NCI-H1694 (cell line): ENCODE data around the gene UBE2M.
"Not testable (repeated sequence)": the region's sequence is repeated elsewhere in the genome, so short reads cannot be mapped to it uniquely, and the experiment has no call there.

ENCODE experiments used
- DNase-seq: peaks from one replicate; lab custom pipeline; 2025; lab: John Stamatoyannopoulos, UW

The UBE2M gene

GRCh38 chr19:58511353-58512208 is 46.8 kb downstream of the UBE2M start, which contains the start of gene SLC27A5:
TSS of gene SLC27A5 (minus strand) at chr19:58511992. CDS start at chr19:58511955, 37 bp downstream.
- DNase-seq: no peak

- no peak for DNase-seq
These were observed 48.1 kb downstream of the UBE2M start for GRCh38 chr19:58510084-58510862.

GRCh38 chr19:58509731-58510083 is 48.7 kb downstream of the UBE2M start:
- DNase-seq: no peak

- not testable (repeated sequence) for DNase-seq
These were observed 50.7 kb downstream of the UBE2M start for GRCh38 chr19:58507602-58508223.
